AG08395 (cell line): ENCODE results near the gene MACC1.

Experiments
- DNase-seq: peaks from one replicate; pipeline ENCODE4 v3.0.0; 2012; ENCODE audit warnings: mixed read lengths, low spot score

The MACC1 gene

GRCh38 chr7:20217193-20217948 is at the start of gene MACC1:
MACC1 (minus strand) TSS chr7:20217384; CDS start chr7:20161862, 55,522 bp downstream.
- DNase-seq = no peak

- no peak for DNase-seq
These were observed 47.4 kb upstream of the MACC1 start for GRCh38 chr7:20264623-20265022.

GRCh38 chr7:20260223-20260622 is 43.0 kb upstream of the MACC1 start:
- peak; percentile 43 for DNase-seq

- DNase-seq = no peak
These were observed 40.0 kb upstream of the MACC1 start for GRCh38 chr7:20257212-20257611.

GRCh38 chr7:20249920-20250319 is 32.7 kb upstream of the MACC1 start:
- no peak for DNase-seq

GRCh38 chr7:20249376-20249775 is 32.2 kb upstream of the MACC1 start:
- no peak for DNase-seq

- DNase-seq = no peak
These were observed 29.1 kb upstream of the MACC1 start for GRCh38 chr7:20246236-20246635.

GRCh38 chr7:20244334-20245120 is 27.3 kb upstream of the MACC1 start:
- no peak for DNase-seq

- no peak for DNase-seq
These were observed 24.7 kb upstream of the MACC1 start for GRCh38 chr7:20241911-20242261.

- DNase-seq = peak; percentile 69
These were observed 24.2 kb upstream of the MACC1 start for GRCh38 chr7:20241194-20241910.

GRCh38 chr7:20240080-20240926 is 23.1 kb upstream of the MACC1 start:
- DNase-seq = no peak

- no peak for DNase-seq
These were observed 21.7 kb upstream of the MACC1 start for GRCh38 chr7:20238754-20239324.

GRCh38 chr7:20238194-20238753 is 21.1 kb upstream of the MACC1 start:
- DNase-seq = no peak

GRCh38 chr7:20237464-20238193 is 20.4 kb upstream of the MACC1 start:
- DNase-seq = no peak

GRCh38 chr7:20236790-20237189 is 19.6 kb upstream of the MACC1 start:
- DNase-seq = peak; percentile 28

GRCh38 chr7:20236043-20236442 is 18.9 kb upstream of the MACC1 start:
- DNase-seq = no peak

- no peak for DNase-seq
These were observed 18.1 kb upstream of the MACC1 start for GRCh38 chr7:20235288-20235687.

- DNase-seq = no peak
These were observed 16.2 kb upstream of the MACC1 start for GRCh38 chr7:20233362-20233761.

- DNase-seq = no peak
These were observed 15.7 kb upstream of the MACC1 start for GRCh38 chr7:20232848-20233247.
